Thoracic aorta (tissue), 2 donors: ENCODE measurements around the gene SBDS. TPM values are rescaled to one million over a fixed set of nuclear protein-coding genes. Genes with fewer than 3 reads are reported as not detected.

Experiments
- ATAC-seq: fragments of 150-250 bp; one replicate; pipeline ENCODE4 v1.8.0; 2017; ENCODE audit warnings: low read depth; ENCODE audit not compliant: insufficient number of reproducible peaks, low FRiP score
- DNase-seq: peaks from one replicate; pipeline ENCODE4 v3.0.0-alpha.2; 2020; ENCODE audit warnings: low spot score
- H3K27ac ChIP-seq, 2 donors: fragments of 200-600 bp; sonication (generic); 1 replicate in 1 of 2; 2 replicates in 1 of 2; pipeline ENCODE4 v1.5.1; 2016; ENCODE audit warnings: mild to moderate bottlenecking in 2 of 2, moderate library complexity in 2 of 2
- H3K27me3 ChIP-seq: fragments of 200-600 bp; sonication (generic); replicated peaks from 2 replicates; pipeline ENCODE4 v1.6.0; 2016; ENCODE audit warnings: mild to moderate bottlenecking; ENCODE audit not compliant: insufficient read depth
- H3K36me3 ChIP-seq: fragments of 200-600 bp; sonication (generic); one replicate; pipeline ENCODE4 v1.5.1; 2016
- H3K4me1 ChIP-seq, 2 donors: fragments of 200-600 bp; sonication (generic); 1 replicate in 1 of 2; 2 replicates in 1 of 2; pipeline versions ENCODE4 v1.5.1 to v1.6.0; 2016; ENCODE audit warnings: low read depth in 2 of 2, mild to moderate bottlenecking in 1 of 2; ENCODE audit not compliant: control insufficient read depth in 1 of 2
- H3K4me3 ChIP-seq: fragments of 200-600 bp; sonication (generic); 2 replicates; pipeline ENCODE4 v1.5.1; 2016; ENCODE audit warnings: mild to moderate bottlenecking
- H3K9me3 ChIP-seq: fragments of 200-600 bp; sonication (generic); 2 replicates; pipeline ENCODE4 v1.5.1; 2016
- total RNA-seq, 2 donors: library from RNA; depleted of rRNA; stranded (reverse); fragments of >200 nt; gene quantifications; one replicate each; pipeline versions ENCODE4 v1.1.0 to v1.2.3, GENCODE V29; 2016
- TF ChIP-seq, protein P1 (sequence below): fragments of 200-600 bp; sonication (generic); IDR thresholded peaks from one replicate; pipeline ENCODE4 v1.5.1; 2019; ENCODE audit warnings: antibody characterized with exemption

SBDS gene
- total RNA-seq, 2 donors from 2014 or later: 191 to 202 TPM

DNA sequence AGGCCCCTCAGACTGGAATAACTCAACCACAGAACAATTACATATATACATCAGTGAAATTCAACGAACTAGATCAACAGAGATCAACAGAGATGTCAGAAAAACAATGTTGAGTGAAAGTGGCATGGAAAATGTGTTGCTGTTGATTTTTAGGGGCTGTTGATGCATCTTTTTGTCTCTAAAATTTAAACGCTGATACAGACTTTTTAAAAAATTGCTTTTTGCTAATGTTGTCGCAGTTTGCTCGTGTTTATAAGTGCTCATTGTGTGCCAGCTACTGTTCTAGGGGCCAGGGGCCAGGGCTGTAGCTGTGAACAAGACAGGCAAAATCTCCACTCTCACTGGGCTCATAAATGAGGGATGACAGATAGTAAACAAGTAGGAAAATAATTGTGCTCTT lies 56.1 kb downstream of the SBDS start:
- ATAC-seq (no peak), DNase-seq (no peak)
- Histone ChIP-seq H3K27me3 (no peaks in the 10 kb centered on the region), H3K36me3 (peaks cover 26% of the 10 kb centered on the region), H3K9me3 (peaks cover 5% of the 10 kb centered on the region), H3K4me3 (no peak overlapping the region), H3K27ac (no peak overlapping the region), H3K4me1 (peaks cover 2 to 12% of the 10 kb centered on the region in 2 donors)
- TF ChIP-seq, protein P1, sequence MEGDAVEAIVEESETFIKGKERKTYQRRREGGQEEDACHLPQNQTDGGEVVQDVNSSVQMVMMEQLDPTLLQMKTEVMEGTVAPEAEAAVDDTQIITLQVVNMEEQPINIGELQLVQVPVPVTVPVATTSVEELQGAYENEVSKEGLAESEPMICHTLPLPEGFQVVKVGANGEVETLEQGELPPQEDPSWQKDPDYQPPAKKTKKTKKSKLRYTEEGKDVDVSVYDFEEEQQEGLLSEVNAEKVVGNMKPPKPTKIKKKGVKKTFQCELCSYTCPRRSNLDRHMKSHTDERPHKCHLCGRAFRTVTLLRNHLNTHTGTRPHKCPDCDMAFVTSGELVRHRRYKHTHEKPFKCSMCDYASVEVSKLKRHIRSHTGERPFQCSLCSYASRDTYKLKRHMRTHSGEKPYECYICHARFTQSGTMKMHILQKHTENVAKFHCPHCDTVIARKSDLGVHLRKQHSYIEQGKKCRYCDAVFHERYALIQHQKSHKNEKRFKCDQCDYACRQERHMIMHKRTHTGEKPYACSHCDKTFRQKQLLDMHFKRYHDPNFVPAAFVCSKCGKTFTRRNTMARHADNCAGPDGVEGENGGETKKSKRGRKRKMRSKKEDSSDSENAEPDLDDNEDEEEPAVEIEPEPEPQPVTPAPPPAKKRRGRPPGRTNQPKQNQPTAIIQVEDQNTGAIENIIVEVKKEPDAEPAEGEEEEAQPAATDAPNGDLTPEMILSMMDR: no peak

DNA sequence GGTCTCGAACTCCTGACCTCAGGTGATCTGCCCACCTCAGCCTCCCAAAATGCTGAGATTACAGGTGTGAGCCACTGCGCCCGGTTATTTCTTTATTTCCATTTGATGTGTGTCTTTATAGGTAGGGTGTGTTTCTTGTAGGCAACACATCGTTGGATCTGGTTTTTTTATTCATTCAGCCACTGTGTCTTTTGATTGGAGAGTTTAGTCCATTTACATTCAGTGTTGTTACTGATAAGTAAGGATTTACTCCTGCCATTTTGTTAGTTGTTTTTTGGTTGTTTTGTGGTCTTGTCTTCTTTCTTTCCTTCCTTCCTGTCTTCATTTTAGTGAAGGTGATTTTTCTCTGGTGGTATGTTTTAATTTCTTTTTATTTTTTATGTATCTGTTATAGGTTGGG lies 57.4 kb downstream of the SBDS start:
- ATAC-seq (no peak), DNase-seq (no peak)
- TF ChIP-seq, protein P1: no peak
- Histone ChIP-seq H3K27me3 (no peaks in the 10 kb centered on the region), H3K4me1 (peaks cover 9 to 20% of the 10 kb centered on the region in 2 donors), H3K27ac (no peak overlapping the region), H3K36me3 (peaks cover 20% of the 10 kb centered on the region), H3K9me3 (peaks cover 5% of the 10 kb centered on the region), H3K4me3 (no peak overlapping the region)

Other genes starting within 250 kb of the SBDS start
- gene TMEM248, start 74.4 kb downstream of the SBDS start, total RNA-seq: 100 to 1,000 TPM; 108 to 130 TPM
- 10 to 100 TPM; 64.3 to 91.0 TPM for gene TYW1, start 1.2 kb upstream of the SBDS start, total RNA-seq